Gastroesophageal sphincter (tissue), 4 donors: Measurements from ENCODE around the gene LPP. TPM values are rescaled to one million over a fixed set of nuclear protein-coding genes. Genes with fewer than 3 reads are reported as not detected.

Experiments used
- ATAC-seq: fragments of 150-250 bp; one replicate; pipeline ENCODE4 v1.9.1; 2016; ENCODE audit warnings: mild to moderate bottlenecking, moderate library complexity
- H3K27ac ChIP-seq, 4 donors: fragments of 200-600 bp; sonication (generic) in 3 of 4; 1 replicate in 3 of 4; 2 replicates in 1 of 4; pipeline ENCODE4 v1.5.1; 2016 to 2019
- H3K27me3 ChIP-seq: fragments of 200-600 bp; sonication (generic); one replicate; pipeline ENCODE4 v1.5.1; 2019
- H3K36me3 ChIP-seq, 2 donors: fragments of 200-600 bp; sonication (generic); one replicate each; pipeline ENCODE4 v1.5.1; 2019; ENCODE audit warnings: control low read depth in 1 of 2
- H3K4me1 ChIP-seq, 3 donors: fragments of 200-600 bp; sonication (generic); 1 replicate in 2 of 3; 2 replicates in 1 of 3; pipeline ENCODE4 v1.5.1; 2016 to 2019; ENCODE audit warnings: control low read depth in 2 of 3
- H3K4me3 ChIP-seq, 2 donors: fragments of 200-600 bp; sonication (generic); one replicate each; pipeline ENCODE4 v1.5.1; 2019; ENCODE audit warnings: mild to moderate bottlenecking in 1 of 2, moderate library complexity in 1 of 2
- H3K9me3 ChIP-seq, 3 donors: fragments of 200-600 bp; sonication (generic); one replicate each; pipeline ENCODE4 v1.5.1; 2017 to 2019; ENCODE audit warnings: control low read depth in 2 of 3
- EP300 ChIP-seq: sonication (generic); formaldehyde crosslinking; IDR thresholded peaks from one replicate; pipeline ENCODE4 v1.6.1; 2017; ENCODE audit warnings: antibody characterized with exemption, mild to moderate bottlenecking
- POLR2A ChIP-seq, 2 donors: fragments of 450-650 bp; IDR thresholded peaks; one replicate each; pipeline ENCODE4 v1.6.1; 2017; ENCODE audit warnings: antibody characterized with exemption in 2 of 2, mild to moderate bottlenecking in 2 of 2, moderate library complexity in 1 of 2
- POLR2AphosphoS5 ChIP-seq: sonication (generic); formaldehyde crosslinking; IDR thresholded peaks from one replicate; pipeline ENCODE4 v1.6.1; 2017; ENCODE audit warnings: antibody characterized with exemption
- WGBS, 2 donors: methylation state at CpG; one replicate each; pipeline ENCODE4 v1.1.5; 2018; ENCODE audit warnings: low coverage in 1 of 2; 5-methylcytosine and 5-hydroxymethylcytosine counted together
- total RNA-seq, 4 donors: library from RNA; depleted of rRNA; stranded (reverse); fragments of >200 nt; gene quantifications; one replicate each; pipeline ENCODE4 v1.1.0, GENCODE V29; 2016
- TF ChIP-seq, protein P1 (sequence below), 4 experiments: fragments of 200-600 bp in 2 of 4; fragments of 450-650 bp in 2 of 4; sonication (generic) in 1 of 4; IDR thresholded peaks; one replicate each; pipeline ENCODE4 v1.5.1; 2017 to 2019; ENCODE audit warnings: antibody characterized with exemption in 4 of 4, mild to moderate bottlenecking in 2 of 4, moderate library complexity in 2 of 4

The LPP gene
- total RNA-seq, 4 donors from 2014 or later, result 1,243 to 2,297 (median 2,164) TPM

DNA sequence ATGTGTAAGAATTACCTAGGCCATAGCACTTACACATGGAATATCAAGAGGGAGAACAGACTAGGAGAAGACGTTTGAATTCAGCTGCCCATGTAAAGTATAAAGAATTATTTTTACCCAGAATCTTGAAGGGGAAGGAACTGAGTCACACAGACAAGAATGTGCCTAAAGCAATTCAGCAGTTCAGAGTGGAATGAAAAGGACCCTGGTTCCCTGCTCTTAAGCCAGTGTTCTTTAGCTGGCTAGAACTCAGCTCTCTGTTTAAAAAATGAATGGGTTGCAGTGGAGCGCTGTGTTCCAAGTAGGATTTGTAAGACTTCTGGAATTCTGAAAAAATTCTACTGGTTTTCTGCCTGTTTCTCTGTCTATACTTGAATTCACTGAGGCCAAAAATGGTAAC lies 440.2 kb downstream of the LPP start:
- Histone ChIP-seq H3K9me3 (no peaks in the 10 kb centered on the region), H3K4me3 (no peak overlapping the region), H3K36me3 (no peaks in the 10 kb centered on the region), H3K27me3 (no peaks in the 10 kb centered on the region), H3K27ac (peak overlapping the region; percentile 50 to 67 (median 58)), H3K4me1 (peaks cover 0 to 90% (median 35%) of the 10 kb centered on the region in 3 donors)
- 0 to 16% methylated on average over 2 of the region's 2 CpGs for WGBS, 2 donors
- peak; percentile 79 for ATAC-seq
- no peak for TF ChIP-seq EP300
- no peak for TF ChIP-seq POLR2A (IDR thresholded peaks at IDR 0.05)
- TF ChIP-seq, protein P1, sequence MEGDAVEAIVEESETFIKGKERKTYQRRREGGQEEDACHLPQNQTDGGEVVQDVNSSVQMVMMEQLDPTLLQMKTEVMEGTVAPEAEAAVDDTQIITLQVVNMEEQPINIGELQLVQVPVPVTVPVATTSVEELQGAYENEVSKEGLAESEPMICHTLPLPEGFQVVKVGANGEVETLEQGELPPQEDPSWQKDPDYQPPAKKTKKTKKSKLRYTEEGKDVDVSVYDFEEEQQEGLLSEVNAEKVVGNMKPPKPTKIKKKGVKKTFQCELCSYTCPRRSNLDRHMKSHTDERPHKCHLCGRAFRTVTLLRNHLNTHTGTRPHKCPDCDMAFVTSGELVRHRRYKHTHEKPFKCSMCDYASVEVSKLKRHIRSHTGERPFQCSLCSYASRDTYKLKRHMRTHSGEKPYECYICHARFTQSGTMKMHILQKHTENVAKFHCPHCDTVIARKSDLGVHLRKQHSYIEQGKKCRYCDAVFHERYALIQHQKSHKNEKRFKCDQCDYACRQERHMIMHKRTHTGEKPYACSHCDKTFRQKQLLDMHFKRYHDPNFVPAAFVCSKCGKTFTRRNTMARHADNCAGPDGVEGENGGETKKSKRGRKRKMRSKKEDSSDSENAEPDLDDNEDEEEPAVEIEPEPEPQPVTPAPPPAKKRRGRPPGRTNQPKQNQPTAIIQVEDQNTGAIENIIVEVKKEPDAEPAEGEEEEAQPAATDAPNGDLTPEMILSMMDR (IDR thresholded peaks at IDR 0.05), result no peak
- no peak for TF ChIP-seq POLR2AphosphoS5

GRCh38 chr3:188595890-188596376 lies 442.0 kb downstream of the LPP start:
- peak overlapping the region; percentile 14 to 60 (median 55) for H3K27ac ChIP-seq
- H3K4me1 ChIP-seq, result peaks cover 0 to 90% (median 31%) of the 10 kb centered on the region in 3 donors

GRCh38 chr3:188598894-188599293 lies 444.9 kb downstream of the LPP start:
- TF ChIP-seq EP300 (no peak), POLR2A (IDR thresholded peaks at IDR 0.05) (no peak), POLR2AphosphoS5 (no peak)
- TF ChIP-seq, protein P1 (IDR thresholded peaks at IDR 0.05), result no peak
- Histone ChIP-seq H3K4me1 (peaks cover 0 to 77% (median 27%) of the 10 kb centered on the region in 3 donors), H3K36me3 (no peaks in the 10 kb centered on the region), H3K9me3 (no peaks in the 10 kb centered on the region), H3K27me3 (no peaks in the 10 kb centered on the region), H3K27ac (peak overlapping the region; percentile 23 to 58 (median 30)), H3K4me3 (no peak overlapping the region)
- WGBS, 2 donors, result 53 to 82% methylated on average over 3 of the region's 3 CpGs
- ATAC-seq, result no peak

More at GRCh38 chr3:188595890-188596376, 442.0 kb downstream of the LPP start:
- TF ChIP-seq, protein P1 (IDR thresholded peaks at IDR 0.05), result no peak
- peak; percentile 22 for TF ChIP-seq POLR2AphosphoS5
- H3K36me3 ChIP-seq, result no peaks in the 10 kb centered on the region
- no peak overlapping the region for H3K4me3 ChIP-seq
- WGBS, 2 donors, result 37 to 70% methylated on average over 3 to 5 of the region's 5 CpGs
- H3K9me3 ChIP-seq, result no peaks in the 10 kb centered on the region
- no peaks in the 10 kb centered on the region for H3K27me3 ChIP-seq
- no peak for ATAC-seq

- Histone ChIP-seq H3K4me3 (no peak overlapping the region), H3K27me3 (no peaks in the 10 kb centered on the region), H3K27ac (no peak overlapping the region), H3K36me3 (no peaks in the 10 kb centered on the region), H3K4me1 (peaks cover 5 to 77% (median 18%) of the 10 kb centered on the region in 3 donors), H3K9me3 (no peaks in the 10 kb centered on the region)
- no peak for TF ChIP-seq POLR2A (IDR thresholded peaks at IDR 0.05)
- no peak for TF ChIP-seq POLR2AphosphoS5
- TF ChIP-seq, protein P1 (IDR thresholded peaks at IDR 0.05), result no peak
- no peak for ATAC-seq
Observed at GRCh38 chr3:188602111-188602510, 448.2 kb downstream of the LPP start.

- ATAC-seq, result no peak
- no peak overlapping the region for H3K27ac ChIP-seq
- 84 to 93% methylated on average over 3 of the region's 3 CpGs for WGBS, 2 donors
- H3K27me3 ChIP-seq, result no peaks in the 10 kb centered on the region
- TF ChIP-seq POLR2AphosphoS5 (no peak), EP300 (no peak), POLR2A (IDR thresholded peaks at IDR 0.05) (no peak)
- TF ChIP-seq, protein P1 (IDR thresholded peaks at IDR 0.05), result no peak
- no peak overlapping the region for H3K4me3 ChIP-seq
- H3K4me1 ChIP-seq, result peaks cover 5 to 77% (median 23%) of the 10 kb centered on the region in 3 donors
- no peaks in the 10 kb centered on the region for H3K9me3 ChIP-seq
- no peaks in the 10 kb centered on the region for H3K36me3 ChIP-seq
Observed at GRCh38 chr3:188602620-188603019, 448.7 kb downstream of the LPP start.
